COLO829 (cell line): ENCODE results near the gene GMPR.

Source experiments
- DNase-seq: peaks from one replicate; pipeline ENCODE4 v3.0.0; 2012; ENCODE audit warnings: low spot score

Gene GMPR

GRCh38 chr6:16238057-16238962, at the start of gene GMPR:
Gene GMPR (plus strand): TSS chr6:16238587. CDS start chr6:16238694, 107 bp downstream.
- no peak for DNase-seq

GRCh38 chr6:16190214-16190613, 48.2 kb upstream of the GMPR start:
- DNase-seq, result no peak

- no peak for DNase-seq
Observed at GRCh38 chr6:16196260-16196983, 42.0 kb upstream of the GMPR start.

- no peak for DNase-seq
Observed at GRCh38 chr6:16196984-16197546, 41.3 kb upstream of the GMPR start.

- DNase-seq, result no peak
Observed at GRCh38 chr6:16198061-16198705, 40.2 kb upstream of the GMPR start.

- DNase-seq, result no peak
Observed at GRCh38 chr6:16199804-16200203, 38.6 kb upstream of the GMPR start.

GRCh38 chr6:16200321-16200883, 38.0 kb upstream of the GMPR start:
- no peak for DNase-seq

GRCh38 chr6:16201706-16202105, 36.7 kb upstream of the GMPR start:
- DNase-seq, result no peak

- no peak for DNase-seq
Observed at GRCh38 chr6:16204653-16205376, 33.6 kb upstream of the GMPR start.

- peak; percentile 87 for DNase-seq
Observed at GRCh38 chr6:16205377-16206144, 32.8 kb upstream of the GMPR start.

GRCh38 chr6:16206595-16207037, 31.8 kb upstream of the GMPR start:
- DNase-seq, result peak; percentile 85

GRCh38 chr6:16208989-16209388, 29.4 kb upstream of the GMPR start:
- DNase-seq, result no peak

GRCh38 chr6:16209539-16209938, 28.8 kb upstream of the GMPR start:
- DNase-seq, result no peak

GRCh38 chr6:16212276-16212675, 26.1 kb upstream of the GMPR start:
- no peak for DNase-seq

- DNase-seq, result no peak
Observed at GRCh38 chr6:16216501-16217155, 21.8 kb upstream of the GMPR start.

- DNase-seq, result no peak
Observed at GRCh38 chr6:16217156-16217721, 21.1 kb upstream of the GMPR start.

- no peak for DNase-seq
Observed at GRCh38 chr6:16222826-16223225, 15.6 kb upstream of the GMPR start.

GRCh38 chr6:16223362-16223761, 15.0 kb upstream of the GMPR start:
- no peak for DNase-seq

GRCh38 chr6:16224409-16224808, 14.0 kb upstream of the GMPR start:
- no peak for DNase-seq
